Transverse colon (tissue), 4 donors: ENCODE data around the gene RAD23B. TPM values are rescaled to one million over a fixed set of nuclear protein-coding genes. Genes with fewer than 3 reads are reported as not detected.

Source experiments
- DNase-seq: peaks from one replicate; pipeline ENCODE4 v3.0.0-alpha.2; 2019
- H3K27ac ChIP-seq, 4 donors: fragments of 200-600 bp; sonication (generic); 2 replicates each; pipeline ENCODE4 v1.5.1; 2016 to 2018; ENCODE audit warnings: inconsistent platforms in 4 of 4
- H3K27me3 ChIP-seq: fragments of 200-600 bp; sonication (generic); 2 replicates; pipeline ENCODE4 v1.5.1; 2017; ENCODE audit warnings: inconsistent platforms
- H3K36me3 ChIP-seq, 4 donors: fragments of 200-600 bp; sonication (generic); 2 replicates each; pipeline ENCODE4 v1.5.1; 2017 to 2019; ENCODE audit warnings: inconsistent platforms in 4 of 4
- H3K4me1 ChIP-seq, 4 donors: fragments of 200-600 bp; sonication (generic); 2 replicates each; pipeline ENCODE4 v1.5.1; 2017 to 2020; ENCODE audit warnings: inconsistent platforms in 4 of 4
- H3K4me3 ChIP-seq, 4 donors: fragments of 200-600 bp; sonication (generic); 1 replicate in 1 of 4; 2 replicates in 3 of 4; pipeline versions ENCODE4 v1.5.1 to v1.6.1; 2017 to 2019; ENCODE audit warnings: inconsistent platforms in 4 of 4
- H3K9me3 ChIP-seq, 2 donors: fragments of 200-600 bp; sonication (generic); 2 replicates each; pipeline ENCODE4 v1.5.1; 2017 to 2019; ENCODE audit warnings: inconsistent platforms in 2 of 2
- CTCF ChIP-seq, 5 experiments: fragments of 200-600 bp in 3 of 5; fragments of 450-650 bp in 2 of 5; sonication (generic) in 3 of 5; IDR thresholded peaks; 1 replicate in 2 of 5; 2 replicates in 3 of 5; pipeline ENCODE4 v1.5.1; 2016 to 2017; ENCODE audit warnings: antibody characterized with exemption in 5 of 5, inconsistent platforms in 3 of 5, mild to moderate bottlenecking in 2 of 5, moderate library complexity in 1 of 5
- EP300 ChIP-seq: sonication (generic); formaldehyde crosslinking; IDR thresholded peaks from one replicate; pipeline ENCODE4 v1.6.1; 2017; ENCODE audit warnings: antibody characterized with exemption, low read depth
- POLR2A ChIP-seq: fragments of 450-650 bp; IDR thresholded peaks from one replicate; pipeline ENCODE4 v1.6.1; 2016; ENCODE audit warnings: antibody characterized with exemption, mild to moderate bottlenecking, moderate library complexity
- POLR2AphosphoS5 ChIP-seq, 3 donors: sonication (generic); formaldehyde crosslinking; IDR thresholded peaks; one replicate each; pipeline ENCODE4 v1.6.1; 2016; ENCODE audit warnings: antibody characterized with exemption in 3 of 3
- WGBS, 2 donors: methylation state at CpG; one replicate each; pipeline ENCODE4 v1.1.5; 2018; ENCODE audit warnings: low coverage in 1 of 2; 5-methylcytosine and 5-hydroxymethylcytosine counted together
- in situ Hi-C, 4 donors: fragments of 200-750 bp; cut with MboI; loops; one replicate each; pipeline versions ENCODE4 v1.15.0 to v1.15.1; 2017; ENCODE audit warnings: low sequenced_read_pairs in 3 of 4, low pct_ligation_motif_present in 1 of 4, low pct_unique_long_range_greater_than_20kb in 1 of 4
- intact Hi-C: fragments of 100-400 bp; cut with DNase I; formaldehyde crosslinking; loops from one replicate; pipeline ENCODE4 v1.15.1; 2023; ENCODE audit warnings: low total_unique reads
- total RNA-seq, 4 donors: library from RNA; depleted of rRNA; stranded (reverse); fragments of >200 nt; gene quantifications; one replicate each; pipeline ENCODE4 v1.1.0, GENCODE V29; 2016

Gene RAD23B
- total RNA-seq, 4 donors from 2014 or later = 41.8 to 75.2 (median 54.9) TPM

- WGBS, 2 donors = 98 to 100% methylated on average over 1 to 2 of the region's 2 CpGs
- DNase-seq = no peak
- Histone ChIP-seq H3K9me3 (no peaks in the 10 kb centered on the region), H3K36me3 (peaks cover 0 to 35% (median 16%) of the 10 kb centered on the region in 4 donors), H3K27me3 (no peaks in the 10 kb centered on the region), H3K27ac (no peak overlapping the region), H3K4me3 (no peak overlapping the region), H3K4me1 (no peaks in the 10 kb centered on the region)
- TF ChIP-seq POLR2AphosphoS5 (IDR thresholded peaks at IDR 0.05) (no peak), EP300 (no peak), CTCF (IDR thresholded peaks at IDR 0.05) (no peak), POLR2A (no peak)
- intact Hi-C loops = no loop called here
- in situ Hi-C loops = no loop called here
Measured at GRCh38 chr9:107333363-107333762, 50.3 kb downstream of the RAD23B start.

- no peaks in the 10 kb centered on the region for H3K9me3 ChIP-seq
- DNase-seq = no peak
- no peaks in the 10 kb centered on the region for H3K27me3 ChIP-seq
- intact Hi-C loops = no loop called here
- 86 to 97% methylated on average over 1 to 4 of the region's 4 CpGs for WGBS, 2 donors
- TF ChIP-seq POLR2A (no peak), CTCF (IDR thresholded peaks at IDR 0.05) (no peak), POLR2AphosphoS5 (IDR thresholded peaks at IDR 0.05) (no peak), EP300 (no peak)
- H3K27ac ChIP-seq = no peak overlapping the region
- H3K4me3 ChIP-seq = no peak overlapping the region
- H3K4me1 ChIP-seq = no peaks in the 10 kb centered on the region
- in situ Hi-C loops = no loop called here
- H3K36me3 ChIP-seq = peaks cover 0 to 33% (median 15%) of the 10 kb centered on the region in 4 donors
Measured at GRCh38 chr9:107334103-107334776, 51.2 kb downstream of the RAD23B start.

GRCh38 chr9:107335331-107335730 is 52.3 kb downstream of the RAD23B start:
- 82 to 93% methylated on average over 3 of the region's 3 CpGs for WGBS, 2 donors
- Histone ChIP-seq H3K4me1 (no peaks in the 10 kb centered on the region), H3K4me3 (no peak overlapping the region), H3K27me3 (no peaks in the 10 kb centered on the region), H3K36me3 (peaks cover 0 to 22% (median 10%) of the 10 kb centered on the region in 4 donors), H3K9me3 (no peaks in the 10 kb centered on the region), H3K27ac (no peak overlapping the region)
- in situ Hi-C loops (no loop called here), intact Hi-C loops (no loop called here)
- TF ChIP-seq CTCF (IDR thresholded peaks at IDR 0.05) = no peak
- TF ChIP-seq POLR2A = no peak
- no peak for DNase-seq

GRCh38 chr9:107336718-107337360 is 53.8 kb downstream of the RAD23B start:
- in situ Hi-C loops = no loop called here
- peaks cover 0 to 5% (median 0%) of the 10 kb centered on the region in 4 donors for H3K4me1 ChIP-seq
- TF ChIP-seq POLR2AphosphoS5 (IDR thresholded peaks at IDR 0.05) = no peak
- no peak for TF ChIP-seq CTCF (IDR thresholded peaks at IDR 0.05)
- no peak for TF ChIP-seq EP300
- TF ChIP-seq POLR2A = no peak
- WGBS, 2 donors = 65 to 100% methylated on average over 1 to 6 of the region's 6 CpGs
- H3K4me3 ChIP-seq = no peak overlapping the region
- intact Hi-C loops = no loop called here
- peaks cover 0 to 10% (median 2%) of the 10 kb centered on the region in 4 donors for H3K36me3 ChIP-seq
- no peaks in the 10 kb centered on the region for H3K27me3 ChIP-seq
- DNase-seq = no peak
- no peaks in the 10 kb centered on the region for H3K9me3 ChIP-seq
- no peak overlapping the region for H3K27ac ChIP-seq
